Measurements from ENCODE around the gene STAB1.

Gene STAB1

DNA sequence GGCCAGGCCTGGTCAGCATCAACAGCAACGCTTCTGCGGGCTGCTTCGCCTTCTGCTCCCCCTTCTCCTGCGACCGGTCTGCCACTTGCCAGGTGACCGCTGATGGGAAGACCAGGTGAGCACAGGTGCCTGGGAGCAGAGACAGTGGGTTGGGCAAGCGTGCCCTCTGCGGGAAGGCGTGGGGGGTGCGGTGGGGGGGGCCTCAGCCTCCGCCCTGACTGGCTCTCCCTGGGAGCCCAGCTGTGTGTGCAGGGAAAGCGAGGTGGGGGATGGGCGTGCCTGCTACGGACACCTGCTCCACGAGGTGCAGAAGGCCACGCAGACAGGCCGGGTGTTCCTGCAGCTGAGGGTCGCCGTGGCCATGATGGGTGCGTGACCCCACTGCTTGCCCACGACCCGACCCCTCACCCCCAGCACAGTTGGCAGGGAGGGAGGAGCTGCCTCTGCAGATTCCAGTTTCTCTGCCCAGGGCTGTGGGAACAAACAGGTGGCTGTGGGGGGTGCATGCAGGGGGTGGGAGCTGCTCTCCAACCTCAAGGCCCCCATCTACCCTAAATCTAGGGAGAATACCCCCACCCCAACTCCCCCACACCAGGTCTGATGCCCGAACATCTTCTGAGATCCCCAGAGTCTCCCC lies 8.8 kb downstream of the STAB1 start:
- DNase-seq (ENCODE audit: low read depth in 2 of 3, low spot score in 2 of 3), result no peak

DNA sequence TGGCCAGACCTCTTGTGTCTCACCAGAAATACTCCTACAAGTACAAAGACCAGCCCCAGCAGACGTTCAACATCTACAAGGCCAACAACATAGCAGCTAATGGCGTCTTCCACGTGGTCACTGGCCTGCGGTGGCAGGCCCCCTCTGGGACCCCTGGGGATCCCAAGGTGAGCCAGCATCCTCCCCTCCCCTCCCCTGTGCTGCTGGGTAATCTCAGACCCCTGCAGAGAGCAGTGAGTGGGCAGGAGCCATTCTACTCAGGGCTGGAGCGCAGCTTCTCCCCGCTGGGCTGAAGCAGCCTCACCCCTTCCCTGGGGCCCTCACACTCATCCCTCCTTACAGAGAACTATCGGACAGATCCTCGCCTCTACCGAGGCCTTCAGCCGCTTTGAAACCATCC lies 9.8 kb downstream of the STAB1 start:
- no peak for DNase-seq (ENCODE audit: low read depth in 2 of 3, low spot score in 2 of 3)

DNA sequence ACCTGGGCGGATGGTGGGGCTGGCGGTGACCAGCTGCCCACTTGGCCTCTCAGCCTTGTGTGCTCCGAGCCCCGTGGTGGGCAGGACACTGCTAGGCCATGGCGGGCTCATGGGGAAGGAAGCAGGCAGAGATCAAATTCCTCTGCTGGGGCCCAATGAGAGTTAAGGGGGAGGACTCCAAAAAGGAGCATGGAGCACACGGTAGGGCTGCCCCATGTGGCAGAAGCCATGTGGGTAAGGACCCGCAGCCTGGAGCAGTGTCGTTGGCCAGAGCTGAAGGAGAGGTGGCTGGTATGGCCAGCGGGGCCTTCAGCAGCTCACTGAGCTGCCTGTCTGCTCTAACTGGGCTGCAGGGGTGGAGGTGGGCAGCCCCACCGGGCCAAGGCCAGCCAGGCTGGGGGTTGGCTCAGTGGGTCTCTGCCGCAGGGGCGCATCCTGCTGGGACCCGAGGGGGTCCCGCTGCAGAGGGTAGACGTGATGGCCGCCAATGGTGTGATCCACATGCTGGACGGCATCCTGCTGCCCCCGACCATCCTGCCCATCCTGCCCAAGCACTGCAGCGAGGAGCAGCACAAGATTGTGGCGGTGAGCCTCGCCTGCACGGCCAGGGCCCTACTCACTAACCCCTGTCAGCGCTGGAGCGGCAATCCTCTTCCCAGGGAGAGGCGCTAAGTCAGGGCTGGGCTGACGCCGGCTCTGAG lies 11.3 kb downstream of the STAB1 start:
- DNase-seq (ENCODE audit: low read depth in 2 of 3, low spot score in 2 of 3), result no peak

DNA sequence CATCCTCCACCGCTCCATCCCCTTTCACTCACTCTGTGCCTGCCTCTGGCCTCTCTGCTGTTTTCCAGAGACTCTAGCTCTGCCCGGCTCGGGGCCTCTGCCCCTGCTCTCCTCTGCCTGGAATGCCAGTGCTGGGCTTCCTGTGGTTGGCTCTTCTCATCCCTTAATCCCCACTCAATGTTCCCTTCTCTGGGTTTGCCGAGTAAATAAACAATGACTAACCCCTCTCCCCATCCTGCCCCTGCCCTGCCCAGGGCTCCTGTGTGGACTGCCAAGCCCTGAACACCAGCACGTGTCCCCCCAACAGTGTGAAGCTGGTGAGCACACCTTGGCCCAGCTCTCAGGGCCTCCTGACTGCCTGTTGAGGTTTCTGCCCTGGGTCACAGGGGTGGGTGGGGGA lies 12.2 kb downstream of the STAB1 start:
- no peak for DNase-seq (ENCODE audit: low read depth in 2 of 3, low spot score in 2 of 3)

DNA sequence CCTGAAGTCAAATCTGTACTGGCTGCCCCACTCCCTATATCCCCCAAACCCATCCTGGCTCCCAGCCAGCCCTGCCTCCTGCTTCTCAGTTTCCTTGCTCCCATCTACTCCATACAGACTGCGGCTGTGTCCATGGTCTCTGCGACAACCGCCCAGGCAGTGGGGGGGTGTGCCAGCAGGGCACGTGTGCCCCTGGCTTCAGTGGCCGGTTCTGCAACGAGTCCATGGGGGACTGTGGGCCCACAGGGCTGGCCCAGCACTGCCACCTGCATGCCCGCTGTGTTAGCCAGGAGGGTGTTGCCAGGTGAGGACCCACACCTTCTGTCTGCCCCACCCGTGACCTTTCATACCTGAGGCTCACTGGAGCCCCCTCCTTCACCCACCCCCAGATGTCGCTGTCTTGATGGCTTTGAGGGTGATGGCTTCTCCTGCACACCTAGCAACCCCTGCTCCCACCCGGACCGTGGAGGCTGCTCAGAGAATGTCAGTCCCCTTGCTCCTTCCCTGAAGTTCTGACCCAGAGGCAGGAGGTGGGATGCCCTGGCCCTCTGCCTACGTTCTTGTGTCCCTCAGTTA lies 14.7 kb downstream of the STAB1 start:
- no peak for DNase-seq (ENCODE audit: low read depth in 2 of 3, low spot score in 2 of 3)

DNA sequence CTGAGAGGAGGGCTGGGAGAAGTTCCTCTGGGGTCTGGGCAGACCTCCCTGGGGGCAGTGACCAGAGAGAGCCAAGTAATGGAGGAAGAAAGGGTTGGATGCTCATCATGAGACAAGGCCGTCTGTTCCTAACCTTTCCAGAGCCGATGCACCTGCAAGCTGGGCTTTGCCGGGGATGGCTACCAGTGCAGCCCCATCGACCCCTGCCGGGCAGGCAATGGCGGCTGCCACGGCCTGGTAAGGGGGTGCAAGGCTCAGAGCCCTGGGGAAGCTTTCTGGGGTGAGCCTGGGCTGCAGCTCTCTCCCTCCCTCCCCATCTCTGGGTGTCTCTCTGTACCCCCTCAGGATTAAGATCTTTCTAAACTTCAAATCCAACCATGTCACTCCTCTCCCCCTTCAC lies 16.4 kb downstream of the STAB1 start:
- no peak for DNase-seq (ENCODE audit: low read depth in 2 of 3, low spot score in 2 of 3)

DNA sequence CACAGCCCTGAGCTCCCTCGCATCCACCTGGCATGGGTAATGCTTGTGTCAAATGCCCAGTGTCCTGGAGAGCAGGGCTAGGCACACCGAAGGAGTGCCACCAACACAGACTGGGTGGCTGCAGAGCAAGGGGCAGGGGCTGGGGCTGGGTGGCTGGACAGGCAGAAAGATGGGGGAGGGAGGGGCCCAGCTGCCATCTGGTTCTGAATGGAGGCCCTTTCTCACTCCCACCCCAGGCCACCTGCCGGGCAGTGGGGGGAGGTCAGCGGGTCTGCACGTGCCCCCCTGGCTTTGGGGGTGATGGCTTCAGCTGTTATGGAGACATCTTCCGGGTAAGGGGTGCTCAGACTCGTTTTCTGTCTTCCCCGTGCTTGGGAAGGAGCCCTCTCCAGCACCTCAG lies 17.0 kb downstream of the STAB1 start:
- no peak for DNase-seq (ENCODE audit: low read depth in 2 of 3, low spot score in 2 of 3)

DNA sequence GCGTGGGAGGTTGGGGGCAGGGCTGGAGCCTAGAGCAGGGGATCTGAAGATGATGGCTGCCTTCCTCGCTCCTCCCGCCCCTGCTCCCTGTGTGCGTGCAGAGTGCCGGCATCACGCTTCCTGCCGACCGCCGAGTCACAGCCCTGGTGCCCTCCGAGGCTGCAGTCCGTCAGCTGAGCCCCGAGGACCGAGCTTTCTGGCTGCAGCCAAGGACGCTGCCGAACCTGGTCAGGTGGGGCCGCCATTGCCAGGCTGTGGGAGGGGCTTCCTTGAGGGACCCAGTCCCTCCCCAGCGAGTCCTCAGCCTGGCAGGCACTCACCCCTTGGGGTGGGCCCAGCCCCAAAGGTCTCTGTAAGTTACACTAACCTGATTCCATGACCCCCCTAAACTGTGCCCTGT lies 17.6 kb downstream of the STAB1 start:
- no peak for DNase-seq (ENCODE audit: low read depth in 2 of 3, low spot score in 2 of 3)

DNA sequence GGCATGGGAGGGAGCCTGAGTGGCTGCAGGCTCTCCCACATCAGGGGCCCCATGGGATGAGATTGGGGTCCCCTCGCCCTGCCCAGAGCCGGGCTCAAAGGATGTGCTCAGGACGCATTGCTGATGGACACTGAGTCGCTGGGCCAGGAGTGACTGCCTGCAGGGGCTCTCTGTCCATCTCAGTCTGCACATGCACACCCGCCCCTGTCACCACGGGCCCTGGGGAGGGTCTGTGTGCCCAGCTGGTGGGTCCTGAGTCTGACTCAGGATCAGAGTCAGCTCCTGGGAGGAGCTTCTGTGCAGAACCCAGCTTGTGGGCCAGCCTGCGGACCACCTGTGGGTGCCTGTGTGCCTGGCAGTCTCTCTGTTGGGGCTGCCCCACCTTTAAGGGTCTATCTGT lies 18.1 kb downstream of the STAB1 start:
- no peak for DNase-seq (ENCODE audit: low read depth in 2 of 3, low spot score in 2 of 3)

DNA sequence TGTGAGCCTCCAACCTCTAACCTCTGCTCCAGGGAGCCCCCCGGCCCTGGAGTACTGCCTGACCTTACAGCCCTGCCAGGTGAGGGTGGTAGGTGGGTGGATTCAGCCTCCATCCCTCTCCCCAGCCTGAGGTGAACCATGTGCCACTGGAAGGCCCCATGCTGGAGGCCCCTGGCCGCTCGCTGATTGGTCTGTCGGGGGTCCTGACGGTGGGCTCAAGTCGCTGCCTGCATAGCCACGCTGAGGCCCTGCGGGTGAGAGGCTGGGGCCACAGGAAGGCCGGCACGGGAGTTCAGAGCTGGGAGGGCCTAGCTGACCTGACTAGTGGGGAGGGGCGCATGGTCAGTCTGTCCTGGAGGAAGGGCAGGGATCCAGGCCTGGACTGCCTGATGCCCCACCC lies 19.4 kb downstream of the STAB1 start:
- DNase-seq (ENCODE audit: low read depth in 2 of 3, low spot score in 2 of 3), result no peak

DNA sequence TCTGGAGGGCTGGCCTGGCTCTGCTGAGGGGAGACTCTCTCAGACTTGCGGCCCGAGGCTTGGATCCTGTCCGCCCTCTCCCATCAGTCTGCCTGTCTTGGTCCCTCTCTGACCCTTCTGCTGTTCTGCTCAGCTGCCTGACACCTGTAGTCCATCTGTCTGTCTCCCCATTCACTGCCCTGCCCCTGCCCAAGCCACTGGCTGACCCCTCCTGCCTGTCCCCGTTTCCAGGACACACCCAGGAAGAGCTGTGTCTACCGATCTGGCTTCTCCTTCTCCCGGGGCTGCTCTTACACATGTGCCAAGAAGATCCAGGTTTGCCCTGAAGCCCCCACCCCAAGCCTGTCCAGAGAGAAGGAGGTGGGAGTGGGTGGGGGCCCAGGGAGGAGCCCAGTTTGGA lies 20.1 kb downstream of the STAB1 start:
- DNase-seq (ENCODE audit: low read depth in 2 of 3, low spot score in 2 of 3), result no peak

DNA sequence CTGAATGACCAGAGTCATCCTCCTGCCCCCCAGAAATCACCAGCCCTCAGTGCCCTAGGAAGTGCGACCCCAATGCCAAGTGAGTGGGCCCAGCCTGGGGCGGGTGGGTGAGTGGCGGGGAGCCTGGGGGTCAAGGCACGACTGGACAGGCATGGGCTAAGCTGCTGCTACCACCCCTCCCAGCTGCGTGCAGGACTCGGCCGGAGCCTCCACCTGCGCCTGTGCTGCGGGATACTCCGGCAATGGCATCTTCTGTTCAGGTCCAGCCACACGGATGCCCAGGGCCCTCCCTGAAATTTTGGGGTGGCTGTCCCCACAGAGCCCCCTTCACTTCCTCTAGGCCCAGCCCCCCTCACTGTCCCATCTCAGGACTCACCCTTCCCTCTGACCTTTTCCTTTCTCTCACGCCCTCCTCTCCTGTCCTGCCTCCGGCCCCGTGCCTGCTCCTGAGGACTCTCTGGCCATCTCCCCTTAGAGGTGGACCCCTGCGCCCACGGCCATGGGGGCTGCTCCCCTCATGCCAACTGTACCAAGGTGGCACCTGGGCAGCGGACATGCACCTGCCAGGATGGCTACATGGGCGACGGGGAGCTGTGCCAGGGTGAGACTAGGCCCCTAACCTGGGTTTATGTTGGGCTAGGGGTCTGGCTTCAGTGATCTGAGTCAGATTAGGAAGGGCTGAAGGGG lies 21.5 kb downstream of the STAB1 start:
- no peak for DNase-seq (ENCODE audit: low read depth in 2 of 3, low spot score in 2 of 3)

DNA sequence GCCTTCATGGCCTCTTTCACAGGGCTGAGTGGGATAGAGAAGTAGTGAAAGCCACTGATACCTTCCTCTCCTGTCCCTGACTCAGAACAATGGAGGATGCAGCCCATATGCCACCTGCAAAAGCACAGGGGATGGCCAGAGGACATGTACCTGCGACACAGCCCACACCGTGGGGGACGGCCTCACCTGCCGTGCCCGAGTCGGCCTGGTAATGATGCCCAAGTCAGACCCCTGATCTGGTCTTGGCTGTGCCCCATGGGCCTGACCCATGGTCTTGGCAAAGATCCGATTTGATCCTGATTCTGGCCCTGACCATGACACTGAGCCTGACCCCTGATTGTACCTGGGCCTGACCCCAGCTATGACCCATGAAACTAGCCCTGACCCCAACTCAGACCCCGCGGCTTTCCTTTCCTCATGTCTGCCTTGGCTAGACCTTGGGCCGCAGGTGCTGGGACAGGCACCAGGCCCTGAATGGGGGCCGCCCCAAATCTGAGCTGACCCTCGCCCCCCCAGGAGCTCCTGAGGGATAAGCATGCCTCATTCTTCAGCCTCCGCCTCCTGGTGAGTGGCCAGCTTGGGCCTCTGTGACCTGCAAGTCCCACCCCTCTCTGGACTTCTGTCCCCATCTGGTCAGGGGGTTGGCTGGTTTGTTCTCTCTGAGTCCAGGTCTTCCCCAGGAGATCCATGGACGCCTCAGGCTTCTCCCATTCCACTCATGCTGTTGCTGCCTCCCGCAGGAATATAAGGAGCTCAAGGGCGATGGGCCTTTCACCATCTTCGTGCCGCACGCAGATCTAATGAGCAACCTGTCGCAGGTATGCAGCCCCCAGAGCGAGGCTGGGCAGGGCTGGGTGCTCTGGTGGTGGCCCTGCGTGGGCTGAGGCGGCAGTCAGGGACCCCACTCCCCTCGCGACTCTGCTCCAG lies 22.9 kb downstream of the STAB1 start:
- DNase-seq (ENCODE audit: low read depth in 2 of 3, low spot score in 2 of 3), result no peak

DNA sequence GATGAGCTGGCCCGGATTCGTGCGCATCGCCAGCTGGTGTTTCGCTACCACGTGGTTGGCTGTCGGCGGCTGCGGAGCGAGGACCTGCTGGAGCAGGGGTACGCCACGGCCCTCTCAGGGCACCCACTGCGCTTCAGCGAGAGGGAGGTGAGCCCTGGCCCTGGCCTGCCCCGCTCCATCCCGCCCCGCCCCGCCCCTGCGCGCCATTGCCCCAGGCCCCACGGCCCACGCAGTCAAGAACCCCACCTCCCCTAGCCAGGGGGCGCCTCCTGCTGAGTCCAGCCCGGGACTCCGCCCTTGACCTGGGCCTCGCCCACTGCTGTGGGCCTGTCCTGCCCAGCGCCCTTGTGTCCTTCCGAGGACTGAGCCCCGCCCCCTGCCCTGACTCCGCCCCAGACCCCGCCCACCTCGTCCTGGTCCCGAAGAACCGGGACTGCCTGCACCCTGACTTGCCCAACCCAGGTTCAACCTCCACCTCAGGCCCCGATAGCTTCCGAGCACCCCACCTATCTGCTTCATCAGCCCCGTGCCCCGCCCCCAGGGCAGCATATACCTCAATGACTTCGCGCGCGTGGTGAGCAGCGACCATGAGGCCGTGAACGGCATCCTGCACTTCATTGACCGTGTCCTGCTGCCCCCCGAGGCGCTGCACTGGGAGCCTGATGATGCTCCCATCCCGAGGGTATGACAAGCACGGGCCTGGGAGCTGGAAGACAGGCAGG lies 23.7 kb downstream of the STAB1 start:
- DNase-seq (ENCODE audit: low read depth in 2 of 3, low spot score in 2 of 3), result no peak

DNA sequence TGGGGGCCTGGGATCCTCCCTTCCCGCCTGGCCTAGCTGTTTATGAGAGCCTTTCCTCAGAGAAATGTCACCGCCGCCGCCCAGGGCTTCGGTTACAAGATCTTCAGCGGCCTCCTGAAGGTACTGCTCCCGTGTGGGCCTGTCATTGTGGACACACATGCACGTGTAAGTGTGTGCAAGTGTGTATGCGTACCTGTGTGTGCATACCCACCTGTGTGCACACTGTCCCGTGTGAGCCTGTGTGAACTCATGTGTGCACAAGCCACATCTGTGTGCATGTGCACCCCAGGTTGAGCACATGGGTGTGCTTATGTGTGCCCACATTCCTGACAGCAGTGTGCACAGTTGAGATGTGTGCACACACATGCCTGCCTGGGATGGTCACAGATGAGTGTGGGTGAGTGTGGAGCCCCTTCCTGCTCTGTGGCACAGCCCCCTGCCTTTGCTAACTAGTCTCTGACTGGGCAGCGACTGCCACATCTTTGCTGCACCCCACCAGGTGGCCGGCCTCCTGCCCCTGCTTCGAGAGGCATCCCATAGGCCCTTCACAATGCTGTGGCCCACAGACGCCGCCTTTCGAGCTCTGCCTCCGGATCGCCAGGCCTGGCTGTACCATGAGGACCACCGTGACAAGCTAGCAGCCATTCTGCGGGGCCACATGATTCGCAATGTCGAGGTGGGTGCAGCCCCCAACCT lies 24.5 kb downstream of the STAB1 start:
- DNase-seq (ENCODE audit: low read depth in 2 of 3, low spot score in 2 of 3), result no peak

DNA sequence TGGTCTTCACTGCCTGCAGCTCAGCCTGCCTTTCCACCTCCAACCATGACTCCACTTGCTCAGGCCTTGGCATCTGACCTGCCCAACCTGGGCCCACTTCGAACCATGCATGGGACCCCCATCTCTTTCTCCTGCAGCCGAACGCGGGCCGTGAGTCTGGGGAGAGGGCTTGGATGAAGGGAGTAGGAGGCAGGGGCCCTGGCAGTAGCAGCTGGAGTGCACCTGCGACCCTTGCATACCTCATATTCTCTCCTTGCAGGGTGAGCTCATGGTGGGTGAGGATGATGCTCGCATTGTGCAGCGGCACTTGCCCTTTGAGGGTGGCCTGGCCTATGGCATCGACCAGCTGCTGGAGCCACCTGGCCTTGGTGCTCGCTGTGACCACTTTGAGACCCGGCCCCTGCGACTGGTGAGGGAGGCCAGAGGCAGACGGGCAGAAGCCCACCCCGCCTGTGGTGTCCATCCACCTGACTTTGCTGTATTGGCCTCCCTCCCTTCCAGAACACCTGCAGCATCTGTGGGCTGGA lies 25.1 kb downstream of the STAB1 start:
- DNase-seq (ENCODE audit: low read depth in 2 of 3, low spot score in 2 of 3), result no peak

DNA sequence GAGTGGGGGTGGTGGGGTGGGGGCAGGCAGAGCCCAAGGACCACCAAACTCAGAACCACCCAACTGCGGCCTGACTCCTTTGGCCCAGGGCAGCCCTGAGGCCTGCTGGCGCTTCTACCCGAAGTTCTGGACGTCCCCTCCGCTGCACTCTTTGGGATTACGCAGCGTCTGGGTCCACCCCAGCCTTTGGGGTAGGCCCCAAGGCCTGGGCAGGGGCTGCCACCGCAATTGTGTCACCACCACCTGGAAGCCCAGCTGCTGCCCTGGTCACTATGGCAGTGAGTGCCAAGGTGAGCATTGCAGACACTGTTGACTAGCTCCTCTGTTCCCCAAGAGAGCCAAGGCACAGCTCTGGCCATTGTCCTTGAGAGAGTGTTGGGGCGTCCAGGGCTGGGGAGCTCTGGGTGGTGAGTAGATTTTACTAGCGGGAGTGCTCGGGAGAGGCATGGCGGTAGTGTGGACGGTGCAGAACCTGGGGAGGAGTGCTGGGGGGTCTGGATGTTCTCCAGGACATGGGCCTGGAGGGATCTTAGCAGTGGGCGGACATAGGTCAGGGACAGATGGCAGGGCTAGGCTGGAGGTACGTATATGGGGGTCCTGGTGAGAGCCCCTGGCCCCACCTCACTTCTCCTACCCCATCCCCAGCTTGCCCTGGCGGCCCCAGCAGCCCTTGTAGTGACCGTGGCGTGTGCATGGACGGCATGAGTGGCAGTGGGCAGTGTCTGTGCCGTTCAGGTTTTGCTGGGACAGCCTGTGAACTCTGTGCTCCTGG lies 25.8 kb downstream of the STAB1 start:
- no peak for DNase-seq (ENCODE audit: low read depth in 2 of 3, low spot score in 2 of 3)

DNA sequence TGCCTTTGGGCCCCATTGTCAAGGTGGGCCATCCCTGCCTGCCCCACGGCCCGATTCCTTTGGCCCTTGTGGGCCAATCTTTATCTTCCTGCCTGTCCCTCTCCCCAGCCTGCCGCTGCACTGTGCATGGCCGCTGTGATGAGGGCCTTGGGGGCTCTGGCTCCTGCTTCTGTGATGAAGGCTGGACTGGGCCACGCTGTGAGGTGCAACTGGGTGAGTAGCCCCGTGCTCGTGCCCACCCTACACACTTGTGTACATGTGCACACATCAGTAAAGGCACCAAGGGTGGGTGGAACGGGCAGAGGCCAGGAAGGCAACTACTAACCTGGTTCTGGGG lies 26.3 kb downstream of the STAB1 start:
- DNase-seq (ENCODE audit: low read depth in 2 of 3, low spot score in 2 of 3), result no peak

All from activated CD8-positive, alpha-beta memory T cell treated with anti-CD3 and anti-CD28 coated beads for 48 hours (primary cell).